Activated naive CD4-positive, alpha-beta T cell treated with anti-CD3 and anti-CD28 coated beads for 36 hours (primary cell): Measurements from ENCODE around the gene SMIM8. TPM values are rescaled to one million over a fixed set of nuclear protein-coding genes. Genes with fewer than 3 reads are reported as not detected.

Source experiments
- CTCF ChIA-PET: fragments of 350-600 bp; sonication (Branson Sonifier 250); formaldehyde crosslinking; loops from one replicate; lab custom pipeline; 2021; ENCODE audit warnings: antibody characterized with exemption; lab: Charles Lee
- DNase-seq: peaks from one replicate; pipeline ENCODE4 v3.0.0-alpha.2; 2020
- H3K27ac Mint-ChIP-seq: one replicate; pipeline ENCODE4 v1.8.0; 2021; ENCODE audit warnings: mild to moderate bottlenecking, mixed read lengths
- H3K27me3 Mint-ChIP-seq: one replicate; pipeline ENCODE4 v1.8.0; 2021; ENCODE audit warnings: low read depth, mixed read lengths
- H3K36me3 Mint-ChIP-seq: one replicate; pipeline ENCODE4 v1.8.0; 2021; ENCODE audit warnings: low read depth, mixed read lengths
- H3K4me1 Mint-ChIP-seq: one replicate; pipeline ENCODE4 v1.8.0; 2021; ENCODE audit warnings: low read depth, mixed read lengths
- H3K4me3 Mint-ChIP-seq: one replicate; pipeline ENCODE4 v1.8.0; 2021; ENCODE audit warnings: mild to moderate bottlenecking, moderate library complexity, mixed read lengths
- H3K9me3 Mint-ChIP-seq: one replicate; pipeline ENCODE4 v1.8.0; 2021; ENCODE audit warnings: mixed read lengths
- intact Hi-C: fragments of 100-400 bp; cut with micrococcal nuclease; formaldehyde crosslinking; loops from one replicate; pipeline ENCODE4 v1.15.1; 2023
- total RNA-seq, 2 experiments: library from RNA; stranded (reverse); gene quantifications; one replicate each; pipeline ENCODE4 v1.2.3, GENCODE V29; 2021

SMIM8 gene
- total RNA-seq, 2 experiments from 2014 or later: 8.0 to 8.6 TPM

- H3K36me3 Mint-ChIP-seq: peaks cover 10% of the 10 kb centered on the region
- DNase-seq: no peak
- CTCF ChIA-PET: interaction anchor here (1.0 kb wide), 1 partner anchor 11 kb away, joined by 3 read pairs; the partner anchor contains the start of gene GJB7
- intact Hi-C loops: no loop called here
- peaks cover 2% of the 10 kb centered on the region for H3K4me1 Mint-ChIP-seq
- H3K4me3 Mint-ChIP-seq: no peak overlapping the region
- no peak overlapping the region for H3K27ac Mint-ChIP-seq
- H3K27me3 Mint-ChIP-seq: no peaks in the 10 kb centered on the region
- no peaks in the 10 kb centered on the region for H3K9me3 Mint-ChIP-seq
Measured at GRCh38 chr6:87340230-87340629, 17.8 kb downstream of the SMIM8 start.

DNA sequence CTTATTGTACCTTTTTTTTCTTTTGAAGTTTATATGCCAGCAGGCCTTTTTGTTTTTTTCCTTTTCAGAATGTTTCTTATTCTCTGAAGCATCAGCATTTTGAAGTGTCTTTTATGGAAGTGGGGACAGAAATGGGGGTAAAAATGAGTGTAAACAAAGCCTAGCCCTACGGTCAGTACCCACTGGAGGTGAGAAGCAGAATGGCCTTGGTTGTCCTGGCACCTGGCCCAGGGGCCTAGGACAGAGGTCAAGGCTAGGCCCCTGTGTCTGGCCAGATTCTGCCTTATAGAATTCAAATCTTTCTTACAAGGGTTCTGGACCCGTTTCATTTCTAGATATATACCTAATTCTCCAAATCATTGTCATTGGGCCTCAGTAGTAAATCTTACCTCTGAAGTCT is 18.8 kb downstream of the SMIM8 start:
- no peaks in the 10 kb centered on the region for H3K9me3 Mint-ChIP-seq
- H3K27me3 Mint-ChIP-seq: no peaks in the 10 kb centered on the region
- no peak for DNase-seq
- H3K4me3 Mint-ChIP-seq: no peak overlapping the region
- no peak overlapping the region for H3K27ac Mint-ChIP-seq
- CTCF ChIA-PET: interaction anchor here (1.0 kb wide), 1 partner anchor 12 kb away, joined by 3 read pairs; the partner anchor contains the start of gene GJB7
- peaks cover 10% of the 10 kb centered on the region for H3K36me3 Mint-ChIP-seq
- H3K4me1 Mint-ChIP-seq: peaks cover 2% of the 10 kb centered on the region
- intact Hi-C loops: no loop called here

DNA sequence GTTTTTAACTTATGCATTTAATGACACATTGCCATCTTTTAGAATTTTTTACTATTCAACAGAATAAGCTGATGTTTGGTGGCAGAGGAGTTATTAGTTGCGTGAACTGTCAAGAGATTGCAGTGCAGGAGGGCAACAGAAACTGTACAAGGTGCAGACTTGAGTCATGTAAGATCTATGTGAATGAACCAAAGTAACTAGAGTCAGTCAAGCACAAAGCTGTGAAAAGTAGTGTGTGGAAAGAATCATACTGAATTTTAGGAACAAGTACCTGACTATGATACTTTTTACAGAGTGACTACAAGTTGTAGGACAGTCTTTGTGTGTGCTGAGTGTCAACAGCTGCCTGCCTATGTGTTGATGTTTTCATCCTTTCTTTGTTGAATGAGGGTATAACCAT is 19.5 kb downstream of the SMIM8 start:
- peaks cover 2% of the 10 kb centered on the region for H3K4me1 Mint-ChIP-seq
- intact Hi-C loops: no loop called here
- H3K36me3 Mint-ChIP-seq: peaks cover 7% of the 10 kb centered on the region
- CTCF ChIA-PET: interaction anchor here (1.0 kb wide), 1 partner anchor 21 kb away, joined by 4 read pairs; no protein-coding TSS in a partner anchor
- no peak overlapping the region for H3K4me3 Mint-ChIP-seq
- no peaks in the 10 kb centered on the region for H3K9me3 Mint-ChIP-seq
- no peak for DNase-seq
- no peak overlapping the region for H3K27ac Mint-ChIP-seq
- H3K27me3 Mint-ChIP-seq: no peaks in the 10 kb centered on the region

- intact Hi-C loops: no loop called here
- DNase-seq: no peak
- peaks cover 7% of the 10 kb centered on the region for H3K36me3 Mint-ChIP-seq
- no peaks in the 10 kb centered on the region for H3K27me3 Mint-ChIP-seq
- H3K4me3 Mint-ChIP-seq: no peak overlapping the region
- H3K4me1 Mint-ChIP-seq: peaks cover 2% of the 10 kb centered on the region
- CTCF ChIA-PET: interaction anchor here (1.0 kb wide), 1 partner anchor 22 kb away, joined by 4 read pairs; no protein-coding TSS in a partner anchor
- no peak overlapping the region for H3K27ac Mint-ChIP-seq
- no peaks in the 10 kb centered on the region for H3K9me3 Mint-ChIP-seq
Measured at GRCh38 chr6:87342829-87343228, 20.4 kb downstream of the SMIM8 start.

- H3K36me3 Mint-ChIP-seq: peaks cover 5% of the 10 kb centered on the region
- no peak within 1 kb of the TSS for H3K4me3 Mint-ChIP-seq
- peaks cover 2% of the 10 kb centered on the region for H3K4me1 Mint-ChIP-seq
- DNase-seq: no peak
- intact Hi-C loops: no loop called here
- CTCF ChIA-PET: interaction anchor here (0.6 to 0.7 kb wide), 2 partner anchors 52 to 214 kb away, joined by 3 to 4 read pairs; no protein-coding TSS in a partner anchor
- H3K27ac Mint-ChIP-seq: no peak within 1 kb of the TSS
- no peaks in the 10 kb centered on the region for H3K27me3 Mint-ChIP-seq
- no peaks in the 10 kb centered on the region for H3K9me3 Mint-ChIP-seq
Measured at GRCh38 chr6:87344731-87345130, 22.3 kb downstream of the SMIM8 start, which contains the start of gene C6orf163. TSS of gene C6orf163 (plus strand) at chr6:87344813. CDS start at chr6:87345100, 287 bp downstream.

GRCh38 chr6:87346700-87347099 is 24.3 kb downstream of the SMIM8 start:
- Mint-ChIP-seq H3K4me1 (peaks cover 2% of the 10 kb centered on the region), H3K9me3 (no peaks in the 10 kb centered on the region), H3K4me3 (no peak overlapping the region), H3K27me3 (no peaks in the 10 kb centered on the region), H3K36me3 (peaks cover 3% of the 10 kb centered on the region), H3K27ac (no peak overlapping the region)
- DNase-seq: no peak
- CTCF ChIA-PET: interaction anchor here (0.9 kb wide), 1 partner anchor 46 kb away, joined by 4 read pairs; no protein-coding TSS in a partner anchor
- intact Hi-C loops: no loop called here

DNA sequence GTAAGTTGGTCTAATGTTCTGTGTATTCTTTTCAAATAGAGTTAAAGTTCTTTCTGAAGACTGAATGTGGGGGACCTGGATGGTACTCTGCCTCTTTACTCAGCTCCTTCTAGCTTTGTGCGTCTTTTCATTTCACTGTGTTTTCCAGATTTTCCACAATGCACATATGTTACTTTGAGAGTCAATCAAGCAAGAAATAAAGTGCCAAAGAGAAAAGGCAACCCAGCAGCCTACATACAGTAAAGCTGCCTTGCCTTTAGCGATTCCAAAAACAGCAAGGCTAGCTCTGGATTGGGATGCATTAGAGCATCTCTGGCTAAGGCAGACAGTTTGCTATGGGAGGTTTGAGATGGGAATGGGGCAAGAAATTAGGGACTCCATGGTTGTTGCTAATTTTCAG is 27.5 kb downstream of the SMIM8 start:
- intact Hi-C loops: no loop called here

DNA sequence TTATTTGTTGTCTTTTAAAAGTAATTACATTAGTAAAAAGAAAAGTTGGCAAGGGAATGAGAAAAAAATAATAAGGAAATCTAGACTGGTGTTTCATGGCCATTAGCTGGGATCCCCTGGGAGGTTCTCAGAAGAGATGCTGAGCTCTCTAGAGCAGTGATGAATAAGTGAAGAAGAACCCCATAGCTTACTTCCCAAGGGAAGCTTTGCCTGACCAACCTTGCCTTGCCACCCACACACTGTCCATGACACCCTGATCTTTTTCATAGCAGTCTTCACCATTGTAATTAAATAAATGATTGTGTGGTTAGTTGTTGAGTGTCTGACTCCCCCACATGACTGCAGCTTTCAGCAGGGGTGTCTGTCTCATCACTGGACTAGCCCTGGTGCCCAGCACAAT is 28.1 kb downstream of the SMIM8 start:
- Mint-ChIP-seq H3K27me3 (no peaks in the 10 kb centered on the region), H3K4me1 (no peaks in the 10 kb centered on the region), H3K36me3 (no peaks in the 10 kb centered on the region), H3K9me3 (no peaks in the 10 kb centered on the region), H3K27ac (no peak overlapping the region), H3K4me3 (no peak overlapping the region)
- DNase-seq: no peak
- CTCF ChIA-PET: interaction anchor here (1.5 kb wide), 1 partner anchor 28 kb away, joined by 4 read pairs; the partner anchor contains the start of gene SMIM8
- intact Hi-C loops: no loop called here

More for the DNA sequence above, 27.5 kb downstream of the SMIM8 start:
- no peak overlapping the region for H3K27ac Mint-ChIP-seq
- no peaks in the 10 kb centered on the region for H3K9me3 Mint-ChIP-seq
- CTCF ChIA-PET: interaction anchor here (1.5 kb wide), 1 partner anchor 28 kb away, joined by 4 read pairs; the partner anchor contains the start of gene SMIM8
- no peak overlapping the region for H3K4me3 Mint-ChIP-seq
- no peak for DNase-seq
- no peaks in the 10 kb centered on the region for H3K36me3 Mint-ChIP-seq
- H3K4me1 Mint-ChIP-seq: no peaks in the 10 kb centered on the region
- no peaks in the 10 kb centered on the region for H3K27me3 Mint-ChIP-seq

GRCh38 chr6:87351583-87351982 is 29.2 kb downstream of the SMIM8 start:
- H3K4me3 Mint-ChIP-seq: no peak overlapping the region
- H3K4me1 Mint-ChIP-seq: no peaks in the 10 kb centered on the region
- DNase-seq: no peak
- H3K27ac Mint-ChIP-seq: no peak overlapping the region
- intact Hi-C loops: no loop called here
- H3K36me3 Mint-ChIP-seq: no peaks in the 10 kb centered on the region
- H3K9me3 Mint-ChIP-seq: no peaks in the 10 kb centered on the region
- H3K27me3 Mint-ChIP-seq: no peaks in the 10 kb centered on the region
- CTCF ChIA-PET: no interaction called here

DNA sequence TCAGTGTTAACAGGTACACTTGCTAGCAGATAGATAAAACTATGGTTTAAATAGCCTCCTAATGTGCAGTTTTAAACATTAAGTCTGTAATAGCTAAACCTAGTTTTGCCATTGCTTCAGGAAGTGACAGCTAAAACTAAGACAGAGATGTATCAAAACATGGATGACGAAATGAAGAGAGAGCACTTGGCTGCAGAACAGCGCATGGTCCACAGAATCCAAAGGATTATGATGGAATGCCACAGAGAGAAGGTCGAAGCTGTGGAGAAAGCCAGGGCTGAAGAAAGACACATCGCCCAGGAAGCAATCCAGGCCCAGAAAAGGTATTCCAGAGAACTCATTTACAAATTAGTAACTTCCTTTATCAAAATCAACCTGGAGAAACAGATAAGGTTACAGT is 33.8 kb downstream of the SMIM8 start:
- no peak overlapping the region for H3K4me3 Mint-ChIP-seq
- CTCF ChIA-PET: no interaction called here
- no peaks in the 10 kb centered on the region for H3K9me3 Mint-ChIP-seq
- intact Hi-C loops: no loop called here
- no peaks in the 10 kb centered on the region for H3K4me1 Mint-ChIP-seq
- H3K27ac Mint-ChIP-seq: no peak overlapping the region
- H3K27me3 Mint-ChIP-seq: no peaks in the 10 kb centered on the region
- peaks cover 4% of the 10 kb centered on the region for H3K36me3 Mint-ChIP-seq
- DNase-seq: no peak

GRCh38 chr6:87357479-87358196 is 35.2 kb downstream of the SMIM8 start:
- H3K36me3 Mint-ChIP-seq: peaks cover 4% of the 10 kb centered on the region
- no peaks in the 10 kb centered on the region for H3K27me3 Mint-ChIP-seq
- H3K4me3 Mint-ChIP-seq: no peak overlapping the region
- intact Hi-C loops: no loop called here
- H3K4me1 Mint-ChIP-seq: no peaks in the 10 kb centered on the region
- DNase-seq: no peak
- CTCF ChIA-PET: interaction anchor here (1.0 kb wide), 1 partner anchor 22 kb away, joined by 5 read pairs; no protein-coding TSS in a partner anchor
- H3K9me3 Mint-ChIP-seq: no peaks in the 10 kb centered on the region
- no peak overlapping the region for H3K27ac Mint-ChIP-seq

GRCh38 chr6:87364602-87365252 is 42.3 kb downstream of the SMIM8 start:
- no peak overlapping the region for H3K4me3 Mint-ChIP-seq
- CTCF ChIA-PET: interaction anchor here (0.9 kb wide), 1 partner anchor 29 kb away, joined by 4 read pairs; no protein-coding TSS in a partner anchor
- no peak overlapping the region for H3K27ac Mint-ChIP-seq
- intact Hi-C loops: no loop called here
- no peaks in the 10 kb centered on the region for H3K4me1 Mint-ChIP-seq
- no peak for DNase-seq
- no peaks in the 10 kb centered on the region for H3K27me3 Mint-ChIP-seq
- H3K36me3 Mint-ChIP-seq: peaks cover 7% of the 10 kb centered on the region
- H3K9me3 Mint-ChIP-seq: peaks cover 8% of the 10 kb centered on the region
